ENCODE measurements around the gene SP110.

GRCh38 chr2:230155359-230155758 lies 64.4 kb downstream of the SP110 start:
- TF ChIP-seq, protein P1, sequence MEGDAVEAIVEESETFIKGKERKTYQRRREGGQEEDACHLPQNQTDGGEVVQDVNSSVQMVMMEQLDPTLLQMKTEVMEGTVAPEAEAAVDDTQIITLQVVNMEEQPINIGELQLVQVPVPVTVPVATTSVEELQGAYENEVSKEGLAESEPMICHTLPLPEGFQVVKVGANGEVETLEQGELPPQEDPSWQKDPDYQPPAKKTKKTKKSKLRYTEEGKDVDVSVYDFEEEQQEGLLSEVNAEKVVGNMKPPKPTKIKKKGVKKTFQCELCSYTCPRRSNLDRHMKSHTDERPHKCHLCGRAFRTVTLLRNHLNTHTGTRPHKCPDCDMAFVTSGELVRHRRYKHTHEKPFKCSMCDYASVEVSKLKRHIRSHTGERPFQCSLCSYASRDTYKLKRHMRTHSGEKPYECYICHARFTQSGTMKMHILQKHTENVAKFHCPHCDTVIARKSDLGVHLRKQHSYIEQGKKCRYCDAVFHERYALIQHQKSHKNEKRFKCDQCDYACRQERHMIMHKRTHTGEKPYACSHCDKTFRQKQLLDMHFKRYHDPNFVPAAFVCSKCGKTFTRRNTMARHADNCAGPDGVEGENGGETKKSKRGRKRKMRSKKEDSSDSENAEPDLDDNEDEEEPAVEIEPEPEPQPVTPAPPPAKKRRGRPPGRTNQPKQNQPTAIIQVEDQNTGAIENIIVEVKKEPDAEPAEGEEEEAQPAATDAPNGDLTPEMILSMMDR (conservative IDR thresholded peaks at IDR 0.05; ENCODE audit: low read depth in 2 of 2), result no peak
- TF ChIP-seq EZH2phosphoT487 (IDR thresholded peaks at IDR 0.05; ENCODE audit: unreplicated experiment), result no peak
- no peak for TF ChIP-seq POLR2AphosphoS5 (IDR thresholded peaks at IDR 0.05; ENCODE audit: low read depth)
- TF ChIP-seq, protein P2, sequence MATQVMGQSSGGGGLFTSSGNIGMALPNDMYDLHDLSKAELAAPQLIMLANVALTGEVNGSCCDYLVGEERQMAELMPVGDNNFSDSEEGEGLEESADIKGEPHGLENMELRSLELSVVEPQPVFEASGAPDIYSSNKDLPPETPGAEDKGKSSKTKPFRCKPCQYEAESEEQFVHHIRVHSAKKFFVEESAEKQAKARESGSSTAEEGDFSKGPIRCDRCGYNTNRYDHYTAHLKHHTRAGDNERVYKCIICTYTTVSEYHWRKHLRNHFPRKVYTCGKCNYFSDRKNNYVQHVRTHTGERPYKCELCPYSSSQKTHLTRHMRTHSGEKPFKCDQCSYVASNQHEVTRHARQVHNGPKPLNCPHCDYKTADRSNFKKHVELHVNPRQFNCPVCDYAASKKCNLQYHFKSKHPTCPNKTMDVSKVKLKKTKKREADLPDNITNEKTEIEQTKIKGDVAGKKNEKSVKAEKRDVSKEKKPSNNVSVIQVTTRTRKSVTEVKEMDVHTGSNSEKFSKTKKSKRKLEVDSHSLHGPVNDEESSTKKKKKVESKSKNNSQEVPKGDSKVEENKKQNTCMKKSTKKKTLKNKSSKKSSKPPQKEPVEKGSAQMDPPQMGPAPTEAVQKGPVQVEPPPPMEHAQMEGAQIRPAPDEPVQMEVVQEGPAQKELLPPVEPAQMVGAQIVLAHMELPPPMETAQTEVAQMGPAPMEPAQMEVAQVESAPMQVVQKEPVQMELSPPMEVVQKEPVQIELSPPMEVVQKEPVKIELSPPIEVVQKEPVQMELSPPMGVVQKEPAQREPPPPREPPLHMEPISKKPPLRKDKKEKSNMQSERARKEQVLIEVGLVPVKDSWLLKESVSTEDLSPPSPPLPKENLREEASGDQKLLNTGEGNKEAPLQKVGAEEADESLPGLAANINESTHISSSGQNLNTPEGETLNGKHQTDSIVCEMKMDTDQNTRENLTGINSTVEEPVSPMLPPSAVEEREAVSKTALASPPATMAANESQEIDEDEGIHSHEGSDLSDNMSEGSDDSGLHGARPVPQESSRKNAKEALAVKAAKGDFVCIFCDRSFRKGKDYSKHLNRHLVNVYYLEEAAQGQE (IDR thresholded peaks at IDR 0.05; ENCODE audit: unreplicated experiment), result no peak
- TF ChIP-seq EZH2 (IDR thresholded peaks at IDR 0.05; ENCODE audit: low read depth, unreplicated experiment), result no peak
- no peak for TF ChIP-seq JUNB (IDR thresholded peaks at IDR 0.05; ENCODE audit: unreplicated experiment)
- TF ChIP-seq CREB1 (CRISPR knock-in tag; IDR thresholded peaks at IDR 0.05; ENCODE audit: low read depth), result no peak
- TF ChIP-seq ZNF114 (CRISPR knock-in tag; IDR thresholded peaks at IDR 0.05), result no peak
- TF ChIP-seq STAT1 (IDR thresholded peaks at IDR 0.05; ENCODE audit: unreplicated experiment), result no peak

Data from GM23338 (cell line).